Activated gamma-delta T cell (primary cell): ENCODE results near the gene SRSF5.
A peak's percentile ranks its signal among the peaks of the same experiment; 100 is the strongest.
"Not testable (repeated sequence)": the region's sequence is repeated elsewhere in the genome, so short reads cannot be mapped to it uniquely, and the experiment has no call there.

Experiments used
- DNase-seq: peaks from one replicate; lab custom pipeline; 2025; lab: John Stamatoyannopoulos, UW
- total RNA-seq, 2 donors: gene quantifications; one replicate each; lab custom pipeline; 2026; lab: John Stamatoyannopoulos, UW

Gene SRSF5
- 609 to 649 reads per million in 2 donors for total RNA-seq

DNA sequence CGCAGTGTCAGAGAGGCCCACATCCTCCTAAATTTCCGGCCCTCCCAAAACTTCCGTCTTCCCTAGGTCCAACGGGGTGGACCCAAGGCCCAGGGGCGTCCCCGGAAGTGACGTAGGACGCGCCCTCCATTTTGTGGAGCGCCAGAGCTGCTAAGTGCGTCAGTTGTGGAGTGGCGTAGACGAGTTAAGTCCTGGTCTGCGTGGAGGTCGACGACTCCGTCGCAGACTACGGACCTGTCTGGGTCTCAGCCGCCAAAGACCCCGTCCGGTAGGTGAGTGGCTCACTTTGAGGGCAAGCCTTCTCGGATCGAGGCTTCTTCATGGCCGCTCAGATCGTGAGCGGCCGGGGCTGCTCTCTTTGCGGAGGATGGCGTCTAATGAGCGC is at the start of gene SRSF5:
Gene SRSF5, plus strand, starts transcription at position 159 of the 385 bp plus-strand sequence. CDS start 1,015 bp downstream, outside the sequence.
- peak; percentile 80 for DNase-seq

GRCh38 chr14:69718614-69719013 is 48.3 kb upstream of the SRSF5 start:
- not testable (repeated sequence) for DNase-seq

DNA sequence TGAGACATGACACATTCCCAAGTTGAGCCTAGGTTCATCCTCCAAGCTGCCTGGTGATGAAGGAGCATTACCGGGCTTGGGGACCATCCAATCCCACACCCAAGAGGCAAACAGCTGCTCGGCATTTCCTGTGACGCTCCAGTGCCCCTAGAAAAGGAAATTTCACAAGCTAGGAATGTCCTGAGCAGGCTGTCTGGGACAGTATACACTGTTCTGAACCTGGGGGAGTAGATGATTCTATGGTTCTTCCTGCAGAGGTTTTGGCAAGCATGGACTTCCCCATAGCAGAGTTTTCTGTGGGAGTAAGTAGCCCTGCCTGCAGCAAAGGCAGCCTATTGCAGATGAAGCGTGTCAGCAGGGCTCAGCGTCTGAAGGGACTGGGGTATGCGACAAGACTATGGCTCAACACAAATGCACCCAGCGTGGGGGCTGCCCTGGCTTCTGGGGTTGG is 47.4 kb upstream of the SRSF5 start:
- DNase-seq: no peak

GRCh38 chr14:69720912-69721311 is 46.0 kb upstream of the SRSF5 start:
- DNase-seq: no peak

DNA sequence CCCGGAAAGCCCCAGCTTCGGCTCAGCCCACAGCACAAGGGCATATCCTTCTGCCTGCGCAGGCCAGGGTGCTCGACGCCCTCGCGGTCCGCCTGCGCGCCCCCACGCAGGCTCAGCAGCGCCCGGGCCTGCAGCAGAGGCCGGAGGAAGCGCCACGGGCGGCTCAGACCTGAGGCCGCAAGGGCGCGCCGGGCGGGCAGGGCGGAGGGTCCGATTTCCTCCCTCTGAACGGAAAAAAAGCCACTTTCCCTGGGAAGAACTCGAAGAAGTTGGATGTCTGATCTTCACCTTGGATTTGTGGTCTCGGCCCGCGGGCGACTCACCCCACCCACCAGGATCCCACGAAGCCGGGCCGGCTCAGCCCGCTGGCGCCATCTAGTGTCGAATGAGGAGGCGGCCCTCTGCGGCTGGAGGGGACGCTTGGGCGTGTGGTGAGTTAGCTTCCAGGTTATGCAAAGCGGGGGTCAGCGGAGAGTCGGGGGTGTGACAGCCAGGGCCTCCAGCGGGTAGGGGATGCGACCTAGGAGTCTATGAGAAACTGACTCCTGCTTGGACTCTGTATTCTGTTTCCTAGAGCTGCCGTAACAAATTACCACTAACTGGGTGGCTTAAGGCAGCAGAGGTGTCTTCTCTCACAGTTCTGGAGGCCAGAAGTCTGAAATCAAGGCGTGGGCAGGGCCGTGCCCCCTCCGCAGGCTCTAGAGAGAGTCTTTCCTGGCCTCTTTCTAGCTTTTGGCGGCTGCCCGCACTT is 40.0 kb upstream of the SRSF5 start:
- peak; percentile 59 for DNase-seq

DNA sequence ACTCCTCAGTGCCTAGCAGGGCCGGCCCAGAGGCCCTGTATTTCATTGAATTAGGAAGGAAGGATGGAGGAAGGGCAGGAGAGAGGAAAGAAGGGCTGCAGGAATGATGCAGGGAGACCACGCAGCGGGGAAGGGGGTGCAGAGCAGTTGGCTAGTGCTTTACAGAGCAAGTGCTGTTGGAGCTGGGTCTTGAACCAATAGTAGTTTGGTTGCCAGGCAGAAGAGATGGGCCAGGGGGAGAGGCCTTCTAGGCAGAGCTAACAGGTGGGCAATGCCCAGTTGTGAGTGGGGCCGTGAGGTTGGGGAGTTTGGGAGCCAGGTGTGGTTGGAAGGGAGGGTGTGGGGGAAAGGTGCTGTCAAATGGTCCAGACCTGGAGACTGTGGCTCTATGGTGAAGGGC is 39.1 kb upstream of the SRSF5 start:
- DNase-seq: no peak

- DNase-seq: not testable (repeated sequence)
Measured at GRCh38 chr14:69731919-69732598, 34.9 kb upstream of the SRSF5 start.

- not testable (repeated sequence) for DNase-seq
Measured at GRCh38 chr14:69736405-69736804, 30.5 kb upstream of the SRSF5 start.

- no peak for DNase-seq
Measured at GRCh38 chr14:69741055-69741454, 25.9 kb upstream of the SRSF5 start.

- no peak for DNase-seq
Measured at GRCh38 chr14:69749956-69750355, 17.0 kb upstream of the SRSF5 start.

- DNase-seq: no peak
Measured at GRCh38 chr14:69750495-69750894, 16.4 kb upstream of the SRSF5 start.

DNA sequence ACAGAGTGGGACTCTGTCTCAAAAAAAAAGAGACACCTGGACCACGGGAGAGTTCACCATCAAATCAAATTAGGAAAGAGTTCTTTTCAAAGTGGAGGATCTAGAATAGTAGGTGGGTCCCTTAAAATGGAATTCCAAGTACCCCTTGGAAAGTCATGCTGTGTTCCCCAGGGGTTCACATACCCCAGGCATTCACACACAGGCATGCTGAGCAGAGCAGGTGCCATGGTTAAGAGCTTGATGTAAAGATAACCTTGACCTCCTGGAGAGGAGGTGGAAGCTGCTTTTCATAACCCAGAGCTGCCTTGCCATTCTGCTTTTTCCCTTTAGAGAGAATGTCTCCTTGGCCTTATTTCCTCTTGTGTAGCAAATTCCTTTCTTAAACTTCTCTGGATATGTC is 14.2 kb upstream of the SRSF5 start:
- DNase-seq: no peak

DNA sequence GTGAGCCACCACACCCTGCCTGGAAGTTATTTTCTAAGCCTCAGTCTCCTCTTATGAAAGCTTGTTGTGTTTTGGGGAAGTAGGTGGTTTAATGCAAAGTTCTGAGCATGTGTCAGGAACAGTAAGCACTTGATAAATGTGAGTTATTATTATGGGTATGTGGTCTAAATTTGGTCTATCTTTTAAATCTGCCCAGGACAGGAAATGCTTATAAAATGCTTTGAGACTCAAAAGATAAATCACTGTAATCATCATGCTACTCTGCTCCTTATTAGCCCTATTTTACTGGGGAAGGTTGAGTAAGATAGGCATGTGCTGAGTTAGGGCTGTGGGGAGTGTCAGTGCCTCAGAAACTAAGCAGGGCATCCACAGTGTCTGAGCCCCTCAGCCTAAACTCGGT is 13.1 kb upstream of the SRSF5 start:
- DNase-seq: no peak

DNA sequence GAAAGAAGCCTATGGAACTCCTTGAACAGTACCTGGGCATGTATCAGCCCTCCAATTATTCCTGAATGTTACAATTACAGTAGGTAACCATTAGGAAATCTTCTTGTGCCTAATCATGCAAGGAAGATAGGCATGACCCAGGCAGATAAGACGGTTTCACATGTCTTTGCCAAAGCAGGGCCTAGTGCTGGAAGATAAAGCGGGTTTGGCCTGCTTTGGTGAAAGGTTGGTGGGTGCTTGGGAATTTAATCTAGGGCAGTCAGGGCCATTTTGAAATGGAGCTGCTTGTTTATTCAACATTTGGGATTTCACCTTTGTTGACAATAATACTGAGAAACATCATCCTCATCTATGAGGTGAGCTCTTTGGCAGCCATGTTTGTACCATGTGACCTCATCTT is 12.5 kb upstream of the SRSF5 start:
- DNase-seq: no peak

GRCh38 chr14:69755296-69755695 is 11.6 kb upstream of the SRSF5 start:
- no peak for DNase-seq

- no peak for DNase-seq
Measured at GRCh38 chr14:69755784-69756183, 11.2 kb upstream of the SRSF5 start.

DNA sequence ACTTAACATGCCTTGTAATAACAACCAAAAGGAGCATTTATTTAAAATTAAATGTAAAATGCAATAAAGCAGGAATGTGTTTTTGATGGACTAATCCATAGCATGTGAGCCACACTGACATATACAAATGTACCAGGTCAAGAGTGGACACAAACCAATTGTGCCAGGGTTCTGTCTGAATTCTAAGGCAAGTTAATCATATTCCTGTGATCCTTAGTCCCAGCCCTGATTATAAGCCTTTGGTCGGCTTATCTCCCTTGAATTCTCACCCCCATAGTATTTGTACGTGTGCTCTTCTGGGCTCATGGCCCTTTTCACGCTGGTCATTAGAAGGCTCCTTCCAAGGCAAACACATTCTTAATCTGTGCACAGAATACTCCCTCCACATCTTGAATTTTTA is 10.6 kb upstream of the SRSF5 start:
- DNase-seq: no peak

- no peak for DNase-seq
Measured at GRCh38 chr14:69760810-69761209, 6.1 kb upstream of the SRSF5 start.

GRCh38 chr14:69763761-69764510 is 3.0 kb upstream of the SRSF5 start:
- no peak for DNase-seq

- peak; percentile 85 for DNase-seq
Measured at GRCh38 chr14:69767369-69767999, 542 bp downstream of the SRSF5 start.

DNA sequence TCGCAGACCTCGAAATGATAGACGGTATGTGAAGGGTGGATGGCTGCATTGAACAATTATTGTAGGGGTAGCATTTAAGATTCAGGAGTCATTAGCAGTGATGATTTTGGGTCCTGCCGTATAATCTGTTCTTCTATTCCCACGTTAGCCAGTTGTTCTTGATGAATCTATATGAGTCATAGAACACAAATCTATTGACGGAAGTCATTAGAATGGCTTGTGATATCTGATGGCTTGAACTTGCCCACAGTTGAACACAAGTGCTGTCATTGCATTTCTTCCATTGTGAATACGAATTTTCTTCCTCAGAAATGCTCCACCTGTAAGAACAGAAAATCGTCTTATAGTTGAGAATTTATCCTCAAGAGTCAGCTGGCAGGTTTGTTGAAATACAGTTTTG is 1.9 kb downstream of the SRSF5 start:
- no peak for DNase-seq

DNA sequence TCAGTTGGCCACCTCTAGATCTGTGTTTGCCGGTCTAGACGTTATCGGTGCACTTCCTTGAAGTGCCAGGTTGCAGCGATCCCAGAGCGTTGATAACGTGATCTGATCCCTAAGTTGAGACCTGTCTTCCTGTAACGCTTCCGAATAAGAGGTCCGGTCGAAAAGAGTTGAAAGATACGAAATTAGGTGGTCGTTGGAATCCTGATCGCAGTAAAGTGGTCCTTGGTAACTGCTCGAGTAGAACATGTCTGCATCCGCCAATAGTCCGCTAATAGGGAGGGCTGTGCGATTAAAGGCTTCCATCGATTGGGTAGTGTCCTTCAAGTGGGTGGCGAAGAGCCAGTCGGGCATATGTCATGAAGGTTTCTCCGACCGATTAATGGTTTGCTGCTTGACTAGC is 2.7 kb downstream of the SRSF5 start:
- DNase-seq: no peak
